HUES6 (cell line): ENCODE measurements around the gene CRLF3.
"Not testable (repeated sequence)": the region's sequence is repeated elsewhere in the genome, so short reads cannot be mapped to it uniquely, and the experiment has no call there.

Experiments used
- H3K27ac ChIP-seq: 2 replicates; pipeline ENCODE4 v1.7.0; 2013; ENCODE audit warnings: low read depth, mild to moderate bottlenecking, low read length, inconsistent platforms
- H3K27me3 ChIP-seq: 2 replicates; pipeline ENCODE4 v1.6.1; 2013; ENCODE audit warnings: low read length; ENCODE audit not compliant: control insufficient read depth, insufficient read depth
- H3K36me3 ChIP-seq: 2 replicates; pipeline ENCODE4 v1.6.1; 2013; ENCODE audit warnings: low read length; ENCODE audit not compliant: control insufficient read depth, insufficient read depth
- H3K4me1 ChIP-seq: 2 replicates; pipeline ENCODE4 v1.6.1; 2013; ENCODE audit warnings: low read length; ENCODE audit not compliant: control insufficient read depth, insufficient read depth
- H3K4me3 ChIP-seq: 2 replicates; pipeline ENCODE4 v1.5.1; 2013; ENCODE audit warnings: low read depth, low read length
- H3K9ac ChIP-seq: one replicate; pipeline ENCODE4 v1.6.1; 2013; ENCODE audit warnings: mild to moderate bottlenecking, low read length
- H3K9me3 ChIP-seq: 2 replicates; pipeline ENCODE4 v1.6.1; 2013; ENCODE audit warnings: low read depth, low read length; ENCODE audit not compliant: control insufficient read depth, insufficient read depth

The CRLF3 gene

DNA sequence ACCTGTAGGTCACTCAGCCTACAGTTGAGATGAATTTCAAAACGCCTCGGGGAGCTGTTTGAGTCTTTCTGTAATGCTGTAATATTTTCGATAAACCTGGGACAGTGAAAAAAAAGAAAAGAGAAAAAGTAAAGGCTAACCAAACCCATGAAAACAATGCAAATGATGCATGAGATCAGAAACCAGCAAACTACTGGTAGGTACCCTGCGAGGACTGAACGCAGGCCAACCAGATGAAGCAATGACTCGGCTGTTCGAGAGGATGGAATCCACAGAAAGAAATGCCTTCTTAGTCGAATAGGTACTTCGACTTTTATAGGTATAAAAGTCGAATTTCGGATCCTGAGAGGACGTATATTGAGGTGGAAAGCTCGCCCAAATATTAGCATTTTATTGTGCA, 6.8 kb upstream of the CRLF3 start:
- Histone ChIP-seq H3K4me3 (peak overlapping the region; percentile 97), H3K27me3 (no peaks in the 10 kb centered on the region), H3K9me3 (no peaks in the 10 kb centered on the region), H3K4me1 (peaks cover 19% of the 10 kb centered on the region), H3K9ac (peak overlapping the region; percentile 98), H3K27ac (peak overlapping the region; percentile 91; the same call in 1 of the 2 replicates), H3K36me3 (peaks cover 15% of the 10 kb centered on the region)

DNA sequence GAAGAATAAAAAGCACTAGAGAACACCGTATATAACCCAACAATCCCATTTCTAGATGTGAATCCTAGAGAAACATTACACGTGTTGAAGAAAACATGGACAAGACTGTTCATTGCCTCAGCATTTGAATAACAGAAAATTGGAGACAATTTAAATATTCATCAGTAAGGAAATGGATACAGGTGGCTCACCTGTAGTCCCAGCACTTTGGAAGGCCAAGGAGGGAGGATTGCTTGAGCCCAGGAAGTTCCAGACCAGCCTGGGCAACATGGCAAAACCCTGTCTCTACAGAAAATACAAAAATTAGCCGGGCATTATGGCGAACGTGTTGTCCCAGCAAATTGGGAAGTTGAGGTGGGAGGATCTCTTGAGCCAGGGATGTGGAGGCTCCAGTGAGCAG, 4.5 kb upstream of the CRLF3 start:
- no peaks in the 10 kb centered on the region for H3K9me3 ChIP-seq
- H3K9ac ChIP-seq = no peak overlapping the region
- H3K27me3 ChIP-seq = no peaks in the 10 kb centered on the region
- H3K4me3 ChIP-seq = no peak overlapping the region
- peaks cover 4% of the 10 kb centered on the region; the same call in 1 of the 2 replicates for H3K36me3 ChIP-seq
- H3K27ac ChIP-seq = no peak overlapping the region
- H3K4me1 ChIP-seq = peaks cover 24% of the 10 kb centered on the region

DNA sequence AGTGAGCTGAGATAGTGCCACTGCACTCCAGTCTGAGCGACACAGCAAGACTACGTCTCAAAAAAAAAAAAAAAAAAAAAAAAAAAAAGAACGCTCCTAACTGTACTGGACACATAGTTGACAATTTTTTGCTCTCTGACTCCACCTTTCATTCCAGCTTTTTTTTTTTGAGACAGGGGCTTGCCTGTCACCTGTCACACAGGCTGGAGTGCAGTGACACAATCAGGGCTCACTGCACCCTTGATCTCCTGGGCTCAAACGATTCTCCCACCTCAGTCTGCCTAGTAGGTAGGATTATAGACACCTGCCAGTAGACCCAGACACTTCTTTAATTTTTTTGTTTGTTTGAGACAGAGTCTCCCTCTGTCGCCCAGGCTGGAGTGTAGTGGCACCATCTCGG, 2.6 kb upstream of the CRLF3 start:
- H3K9ac ChIP-seq = no peak overlapping the region

DNA sequence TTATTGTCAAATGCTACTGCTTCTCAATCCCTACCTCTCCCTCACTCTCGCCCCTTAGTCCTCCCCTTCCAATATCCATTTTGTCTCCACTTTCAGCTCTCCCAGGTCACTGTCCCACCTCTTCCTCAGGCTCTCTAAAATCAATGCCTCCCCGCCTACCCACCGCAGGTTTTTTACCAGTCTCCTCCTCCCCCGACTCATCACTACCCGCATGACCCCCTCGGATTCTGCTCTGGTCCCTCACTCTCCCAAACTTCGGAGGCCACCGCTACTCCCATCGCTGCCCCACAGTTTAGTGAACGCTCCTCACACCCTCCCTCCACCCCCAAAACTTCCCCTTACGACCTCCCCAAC, 513 bp downstream of the CRLF3 start:
- H3K27me3 ChIP-seq = no peaks in the 10 kb centered on the region
- peaks cover 3% of the 10 kb centered on the region for H3K36me3 ChIP-seq
- no peaks in the 10 kb centered on the region for H3K9me3 ChIP-seq
- peak overlapping the region; percentile 74 for H3K27ac ChIP-seq
- peaks cover 11% of the 10 kb centered on the region; the same call in 1 of the 2 replicates for H3K4me1 ChIP-seq
- H3K4me3 ChIP-seq = peak overlapping the region; percentile 79
- H3K9ac ChIP-seq = peak overlapping the region; percentile 79

More for the DNA sequence above, 2.6 kb upstream of the CRLF3 start:
- no peak overlapping the region for H3K4me3 ChIP-seq
- peaks cover 2% of the 10 kb centered on the region; the same call in 1 of the 2 replicates for H3K36me3 ChIP-seq
- no peak overlapping the region for H3K27ac ChIP-seq
- no peaks in the 10 kb centered on the region for H3K27me3 ChIP-seq
- peaks cover 22% of the 10 kb centered on the region for H3K4me1 ChIP-seq
- no peaks in the 10 kb centered on the region for H3K9me3 ChIP-seq

DNA sequence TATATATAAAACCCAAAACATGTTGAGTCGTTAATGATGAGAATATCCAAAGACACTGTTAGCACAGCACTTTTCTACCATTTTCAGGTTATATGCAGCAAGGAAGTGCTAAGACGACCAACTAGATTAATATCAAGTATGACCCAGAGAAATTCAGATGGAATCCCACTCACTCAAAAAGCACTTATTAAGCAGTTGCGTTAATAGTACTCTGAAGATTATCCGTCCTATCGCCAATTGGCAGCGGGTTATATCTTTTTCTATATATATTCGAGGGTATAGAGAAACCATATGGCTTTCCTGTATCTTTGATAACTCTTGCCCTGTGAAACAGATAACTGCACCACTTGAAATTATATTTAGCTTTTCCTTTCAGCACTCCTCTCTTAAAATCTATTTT, 1.1 kb downstream of the CRLF3 start:
- H3K9ac ChIP-seq = peak overlapping the region; percentile 79
- peak overlapping the region; percentile 79 for H3K4me3 ChIP-seq
- no peaks in the 10 kb centered on the region for H3K9me3 ChIP-seq
- no peak overlapping the region for H3K27ac ChIP-seq
- H3K36me3 ChIP-seq = peaks cover 4% of the 10 kb centered on the region
- peaks cover 11% of the 10 kb centered on the region; the same call in 1 of the 2 replicates for H3K4me1 ChIP-seq
- H3K27me3 ChIP-seq = no peaks in the 10 kb centered on the region

DNA sequence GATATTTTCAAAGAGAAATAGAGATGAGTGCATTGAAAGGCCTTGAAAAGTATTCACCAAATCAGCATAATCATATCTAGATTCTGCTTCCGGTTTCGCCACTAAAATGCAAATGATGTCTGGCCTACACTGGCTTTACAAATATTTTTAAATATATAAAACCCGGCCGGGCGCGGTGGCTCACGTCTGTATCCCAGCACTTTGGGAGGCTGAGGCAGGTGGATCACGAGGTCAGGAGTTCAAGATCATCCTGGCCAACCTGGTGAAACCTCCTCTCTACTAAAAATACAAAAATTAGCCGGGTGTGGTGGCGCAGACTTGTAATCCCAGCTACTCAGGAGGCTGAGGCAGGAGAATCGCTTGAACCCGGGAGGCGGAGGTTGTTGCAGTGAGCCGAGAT, 1.6 kb downstream of the CRLF3 start:
- H3K36me3 ChIP-seq, H3K9me3 ChIP-seq, H3K9ac ChIP-seq, H3K27me3 ChIP-seq, H3K4me3 ChIP-seq, H3K27ac ChIP-seq: not testable (repeated sequence)
- H3K4me1 ChIP-seq = peaks cover 11% of the 10 kb centered on the region; the same call in 1 of the 2 replicates

DNA sequence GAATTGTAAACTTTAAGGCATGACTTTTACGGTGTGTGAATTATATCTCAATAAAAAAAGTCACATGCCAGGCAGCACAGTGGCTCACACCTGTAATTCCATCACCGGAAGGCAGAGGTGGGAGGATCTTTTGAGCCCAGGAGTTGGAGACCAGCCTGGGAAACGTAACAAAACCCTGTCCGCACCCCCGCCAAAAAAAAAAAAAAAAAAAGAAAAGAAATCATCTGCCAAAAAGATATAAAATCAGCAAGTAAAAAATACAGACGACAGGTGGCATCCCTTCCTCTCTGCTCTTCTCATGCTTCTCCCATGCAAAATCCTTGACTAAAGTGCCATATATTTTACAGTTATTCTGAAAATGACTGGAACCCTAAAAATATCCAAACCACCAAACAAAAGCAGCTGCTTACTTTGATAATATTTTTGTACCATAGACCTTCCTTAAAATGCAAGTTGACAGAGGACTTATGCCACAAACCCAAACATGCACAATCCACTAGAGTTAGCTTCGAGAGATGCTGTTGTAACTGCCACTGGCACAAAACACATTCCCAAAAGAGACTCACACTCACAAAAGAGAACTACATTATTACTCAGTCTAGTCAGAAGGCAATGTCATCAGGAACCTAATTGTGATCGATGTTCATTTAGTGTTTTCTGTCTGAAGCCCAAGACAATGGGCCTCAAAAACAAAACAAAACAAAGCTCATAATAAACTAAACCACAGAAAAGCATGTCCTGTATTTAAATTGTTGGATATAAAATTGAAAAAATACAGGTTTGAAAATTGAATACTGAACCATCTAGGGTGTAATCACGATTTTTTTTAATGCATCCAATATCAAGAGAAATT, 2.4 kb downstream of the CRLF3 start:
- peaks cover 11% of the 10 kb centered on the region; the same call in 1 of the 2 replicates for H3K4me1 ChIP-seq
- no peaks in the 10 kb centered on the region for H3K9me3 ChIP-seq
- no peak overlapping the region for H3K9ac ChIP-seq
- H3K27me3 ChIP-seq = no peaks in the 10 kb centered on the region
- H3K27ac ChIP-seq = no peak overlapping the region
- H3K36me3 ChIP-seq = peaks cover 4% of the 10 kb centered on the region
- peak overlapping the region; percentile 17; the same call in 1 of the 2 replicates for H3K4me3 ChIP-seq

DNA sequence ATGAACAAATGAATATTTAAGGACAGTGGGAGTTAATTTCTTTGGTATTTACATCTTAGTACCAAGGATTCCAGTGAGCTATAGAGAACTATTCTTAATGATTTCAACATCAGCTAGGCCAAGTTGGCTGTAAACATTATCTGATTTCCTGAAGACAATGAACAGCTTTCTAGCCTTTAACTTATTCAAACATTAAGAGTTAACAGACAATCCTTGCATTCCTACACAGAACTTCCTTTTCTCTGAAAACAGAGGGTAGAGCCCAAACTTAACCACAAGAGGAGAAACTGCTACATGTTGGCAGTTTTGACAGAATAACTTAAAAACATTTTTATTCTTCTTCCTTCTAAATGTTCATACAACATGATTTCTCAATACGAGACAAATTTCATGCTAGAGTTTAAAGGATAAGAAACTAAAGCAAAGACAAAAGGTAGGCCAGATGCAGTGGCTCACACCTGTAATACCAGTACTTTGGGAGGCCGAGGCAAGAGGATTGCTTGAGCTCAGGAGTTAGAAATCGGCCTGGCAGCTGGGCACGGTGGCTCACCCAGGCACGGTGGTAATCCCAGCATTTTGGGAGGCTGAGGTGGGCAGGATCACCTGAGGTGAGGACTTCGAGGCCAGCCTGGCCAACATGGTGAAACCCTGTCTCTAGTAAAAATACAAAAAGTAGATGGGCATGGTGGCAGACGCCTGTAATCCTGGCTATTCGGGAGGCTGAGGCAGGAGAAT, 4.4 kb downstream of the CRLF3 start:
- H3K27ac ChIP-seq = no peak overlapping the region
- no peaks in the 10 kb centered on the region for H3K27me3 ChIP-seq
- peaks cover 6% of the 10 kb centered on the region; the same call in 1 of the 2 replicates for H3K4me1 ChIP-seq
- H3K4me3 ChIP-seq = no peak overlapping the region
- H3K9me3 ChIP-seq = no peaks in the 10 kb centered on the region
- H3K36me3 ChIP-seq = peaks cover 10% of the 10 kb centered on the region
- no peak overlapping the region for H3K9ac ChIP-seq

DNA sequence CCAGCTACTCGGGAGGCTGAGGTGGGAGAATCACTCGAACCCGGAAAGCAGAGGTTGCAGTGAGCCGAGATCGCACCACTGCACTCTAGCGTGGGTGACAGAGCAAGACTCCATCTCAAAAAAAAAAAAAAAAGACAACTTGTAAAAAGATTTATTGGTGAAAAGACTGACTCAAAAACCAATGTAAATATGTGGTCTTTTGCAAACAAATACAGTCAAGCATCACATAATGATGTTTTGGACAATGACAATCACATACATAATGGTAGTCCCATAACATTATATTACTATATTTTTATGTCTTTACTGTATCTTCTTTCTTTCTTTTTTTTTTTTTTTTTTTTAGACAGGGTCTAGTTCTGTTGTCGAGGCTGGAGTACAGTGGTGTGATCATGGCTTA, 8.3 kb downstream of the CRLF3 start:
- H3K36me3 ChIP-seq = peaks cover 10% of the 10 kb centered on the region
- H3K27ac ChIP-seq = no peak overlapping the region
- no peaks in the 10 kb centered on the region for H3K9me3 ChIP-seq
- H3K4me3 ChIP-seq = no peak overlapping the region
- no peaks in the 10 kb centered on the region for H3K4me1 ChIP-seq
- no peaks in the 10 kb centered on the region for H3K27me3 ChIP-seq
- H3K9ac ChIP-seq = no peak overlapping the region

DNA sequence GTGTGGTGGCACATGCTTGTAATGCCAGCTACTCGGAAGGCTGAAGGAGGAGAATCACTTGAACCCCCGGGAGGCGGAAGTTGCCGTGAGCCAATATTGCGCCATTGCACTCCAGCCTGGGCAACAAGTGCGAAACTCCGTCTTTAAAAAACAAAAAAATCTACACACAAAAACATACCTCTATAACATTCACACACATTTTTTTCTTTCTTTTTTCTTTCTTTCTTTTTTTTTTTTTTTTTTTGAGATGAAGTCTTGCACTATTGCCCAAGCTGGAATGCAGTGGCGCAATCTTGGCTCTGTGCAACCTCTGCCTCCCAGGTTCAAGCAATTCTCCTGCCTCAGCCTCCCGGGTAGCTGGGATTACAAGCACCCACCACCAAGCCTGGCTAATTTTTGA, 9.6 kb downstream of the CRLF3 start:
- not testable (repeated sequence) for H3K9me3 ChIP-seq, H3K4me3 ChIP-seq, H3K9ac ChIP-seq, H3K36me3 ChIP-seq, H3K27ac ChIP-seq, H3K27me3 ChIP-seq, H3K4me1 ChIP-seq

DNA sequence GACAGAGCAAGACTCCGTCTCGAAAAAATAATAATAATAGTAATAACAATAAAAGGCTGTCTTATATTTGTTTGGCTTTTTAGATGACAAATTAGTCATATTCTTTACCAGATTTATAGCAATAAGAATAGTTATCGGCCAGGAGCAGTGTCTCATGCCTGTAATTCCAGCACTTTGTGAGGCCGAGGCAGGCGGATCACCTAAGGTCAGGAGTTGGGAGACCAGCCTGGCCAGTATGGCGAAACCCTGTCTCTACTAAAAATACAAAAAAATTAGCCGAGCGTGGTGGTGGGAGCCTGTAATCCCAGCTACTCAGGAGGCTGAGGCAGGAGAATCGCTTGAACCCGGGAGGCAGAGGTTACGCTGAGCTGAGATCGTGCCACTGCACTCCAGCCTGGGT, 10.3 kb downstream of the CRLF3 start:
- not testable (repeated sequence) for H3K27me3 ChIP-seq, H3K4me1 ChIP-seq, H3K4me3 ChIP-seq, H3K27ac ChIP-seq, H3K9me3 ChIP-seq, H3K9ac ChIP-seq
- peaks cover 11% of the 10 kb centered on the region for H3K36me3 ChIP-seq
